HEK293 (cell line): ENCODE measurements around the gene SF3B3.

Source experiments
- CTCF ChIA-PET: fragments of 350-600 bp; formaldehyde crosslinking; extraction: SDS; loops from one replicate; lab custom pipeline; 2021; ENCODE audit warnings: antibody characterized with exemption; lab: Yijun Ruan, JAX
- POLR2A ChIA-PET: fragments of 300-600 bp; formaldehyde crosslinking; extraction: SDS; loops from one replicate; lab custom pipeline; 2020; ENCODE audit warnings: antibody characterized with exemption, inconsistent platforms; lab: Yijun Ruan, JAX
- H3K27ac ChIP-seq: fragments of 200-500 bp; sonication (Bioruptor generic); 2 replicates; pipeline ENCODE4 v1.5.1; 2014; ENCODE audit warnings: low read depth, low read length, control low read depth, inconsistent platforms; ENCODE audit errors: extremely low read depth
- H3K36me3 ChIP-seq, 2 experiments: fragments of 200-500 bp in 1 of 2; sonication (Bioruptor generic) in 1 of 2; 1 replicate in 1 of 2; 2 replicates in 1 of 2; pipeline ENCODE4 v1.5.1; 2014 to 2017; ENCODE audit warnings: inconsistent platforms in 2 of 2, low read length in 2 of 2; ENCODE audit not compliant: control insufficient read depth in 2 of 2, insufficient read depth in 1 of 2
- H3K4me1 ChIP-seq: fragments of 200-500 bp; sonication (Bioruptor generic); 2 replicates; pipeline ENCODE4 v1.5.1; 2014; ENCODE audit warnings: mild to moderate bottlenecking, low read length, inconsistent platforms; ENCODE audit not compliant: control insufficient read depth, insufficient read depth
- H3K4me3 ChIP-seq: 2 replicates; pipeline ENCODE4 v1.5.1; 2011; ENCODE audit warnings: low read depth, mild to moderate bottlenecking, control low read depth, low read length, moderate library complexity
- H3K9me3 ChIP-seq: fragments of 200-500 bp; sonication (Bioruptor generic); 2 replicates; pipeline ENCODE4 v1.5.1; 2014; ENCODE audit warnings: low read depth, low read length, inconsistent platforms; ENCODE audit not compliant: control insufficient read depth, insufficient read depth
- HIC1 ChIP-seq: fragments of 450-650 bp; formaldehyde crosslinking; IDR thresholded peaks from 2 replicates; pipeline ENCODE4 v1.5.1; 2016; ENCODE audit warnings: missing biosample characterization, missing genetic modification characterization
- OVOL3 ChIP-seq: fragments of 450-650 bp; formaldehyde crosslinking; IDR thresholded peaks from 2 replicates; pipeline ENCODE4 v1.5.1; 2016; ENCODE audit warnings: missing biosample characterization, missing genetic modification characterization
- REPIN1 ChIP-seq: fragments of 450-650 bp; formaldehyde crosslinking; IDR thresholded peaks from 2 replicates; pipeline ENCODE4 v1.5.1; 2017; ENCODE audit warnings: missing biosample characterization, missing genetic modification characterization, low read depth
- TSHZ1 ChIP-seq: fragments of 450-650 bp; formaldehyde crosslinking; IDR thresholded peaks from 2 replicates; pipeline ENCODE4 v1.5.1; 2016; ENCODE audit warnings: missing biosample characterization, missing genetic modification characterization, borderline replicate concordance
- WT1 ChIP-seq: fragments of 450-650 bp; formaldehyde crosslinking; IDR thresholded peaks from 2 replicates; pipeline ENCODE4 v1.5.1; 2016; ENCODE audit warnings: missing biosample characterization, missing genetic modification characterization
- ZBTB17 ChIP-seq: fragments of 450-650 bp; formaldehyde crosslinking; IDR thresholded peaks from 2 replicates; pipeline ENCODE4 v1.5.1; 2016; ENCODE audit warnings: missing biosample characterization, missing genetic modification characterization
- ZEB2 ChIP-seq: fragments of 450-650 bp; formaldehyde crosslinking; IDR thresholded peaks from 2 replicates; pipeline ENCODE4 v1.5.1; 2016; ENCODE audit warnings: missing biosample characterization, missing genetic modification characterization
- ZNF155 ChIP-seq: fragments of 450-650 bp; formaldehyde crosslinking; IDR thresholded peaks from 2 replicates; pipeline ENCODE4 v1.5.1; 2016; ENCODE audit warnings: missing biosample characterization, missing genetic modification characterization
- ZNF174 ChIP-seq: fragments of 450-650 bp; formaldehyde crosslinking; IDR thresholded peaks from 2 replicates; pipeline ENCODE4 v1.5.0; 2017; ENCODE audit warnings: missing biosample characterization, mild to moderate bottlenecking, missing genetic modification characterization
- ZNF19 ChIP-seq: fragments of 450-650 bp; formaldehyde crosslinking; IDR thresholded peaks from 2 replicates; pipeline ENCODE4; 2016; ENCODE audit warnings: missing biosample characterization, missing genetic modification characterization, low read depth
- ZNF221 ChIP-seq: fragments of 450-650 bp; formaldehyde crosslinking; IDR thresholded peaks from 2 replicates; pipeline ENCODE4 v1.5.1; 2017; ENCODE audit warnings: missing biosample characterization, missing genetic modification characterization, borderline replicate concordance
- ZNF248 ChIP-seq: fragments of 450-650 bp; formaldehyde crosslinking; IDR thresholded peaks from 2 replicates; pipeline ENCODE4 v1.5.1; 2017; ENCODE audit warnings: missing biosample characterization, missing genetic modification characterization
- ZNF266 ChIP-seq: fragments of 450-650 bp; formaldehyde crosslinking; IDR thresholded peaks from 2 replicates; pipeline ENCODE4 v1.5.1; 2016; ENCODE audit warnings: missing biosample characterization, missing genetic modification characterization, low read depth
- ZNF280D ChIP-seq: fragments of 450-650 bp; formaldehyde crosslinking; IDR thresholded peaks from 2 replicates; pipeline ENCODE4 v1.5.1; 2016; ENCODE audit warnings: missing biosample characterization, missing genetic modification characterization
- ZNF350 ChIP-seq: fragments of 450-650 bp; formaldehyde crosslinking; IDR thresholded peaks from 2 replicates; pipeline ENCODE4 v1.5.0; 2017; ENCODE audit warnings: missing biosample characterization, mild to moderate bottlenecking, missing genetic modification characterization
- ZNF354C ChIP-seq: fragments of 450-650 bp; formaldehyde crosslinking; IDR thresholded peaks from 2 replicates; pipeline ENCODE4 v1.5.1; 2016; ENCODE audit warnings: missing biosample characterization, missing genetic modification characterization, low read depth, borderline replicate concordance
- ZNF391 ChIP-seq: fragments of 450-650 bp; formaldehyde crosslinking; IDR thresholded peaks from 2 replicates; pipeline ENCODE4 v1.5.1; 2016; ENCODE audit warnings: low read depth, missing biosample characterization, missing genetic modification characterization, borderline replicate concordance
- ZNF449 ChIP-seq: fragments of 450-650 bp; formaldehyde crosslinking; IDR thresholded peaks from 2 replicates; pipeline ENCODE4 v1.5.1; 2017; ENCODE audit warnings: missing biosample characterization, mild to moderate bottlenecking, missing genetic modification characterization, moderate library complexity
- ZNF488 ChIP-seq: fragments of 450-650 bp; formaldehyde crosslinking; IDR thresholded peaks from 2 replicates; pipeline ENCODE4 v1.5.1; 2016; ENCODE audit warnings: missing biosample characterization, missing genetic modification characterization
- ZNF521 ChIP-seq: fragments of 450-650 bp; formaldehyde crosslinking; IDR thresholded peaks from 2 replicates; pipeline ENCODE4 v1.5.1; 2017; ENCODE audit warnings: missing biosample characterization, mild to moderate bottlenecking, missing genetic modification characterization
- ZNF623 ChIP-seq: fragments of 450-650 bp; formaldehyde crosslinking; IDR thresholded peaks from 2 replicates; pipeline ENCODE4 v1.5.1; 2016; ENCODE audit warnings: missing biosample characterization, missing genetic modification characterization
- ZNF776 ChIP-seq: fragments of 450-650 bp; formaldehyde crosslinking; IDR thresholded peaks from 2 replicates; pipeline ENCODE4 v1.5.0; 2017; ENCODE audit warnings: missing biosample characterization, missing genetic modification characterization, borderline replicate concordance

SF3B3 gene

GRCh38 chr16:70590722-70591415, 67.3 kb downstream of the SF3B3 start:
- ChIA-PET POLR2A (interaction anchor here (0.6 kb wide), 1 partner anchor 1129 kb away, joined by 6 read pairs; no protein-coding TSS in a partner anchor), CTCF (no interaction called here)
- Histone ChIP-seq H3K4me3 (no peak overlapping the region), H3K27ac (no peak overlapping the region), H3K9me3 (no peaks in the 10 kb centered on the region), H3K36me3 (no peaks in the 10 kb centered on the region), H3K4me1 (no peaks in the 10 kb centered on the region)
- TF ChIP-seq ZNF19 (tag by site-specific recombination) (no peak), ZNF174 (tag by site-specific recombination) (no peak), ZNF221 (tag by site-specific recombination) (no peak), HIC1 (no peak), OVOL3 (tag by site-specific recombination) (no peak), ZNF488 (tag by site-specific recombination) (no peak), ZNF248 (tag by site-specific recombination) (no peak), ZNF776 (tag by site-specific recombination) (no peak), ZNF623 (tag by site-specific recombination) (no peak), REPIN1 (no peak), ZBTB17 (tag by site-specific recombination) (no peak), ZNF354C (tag by site-specific recombination) (no peak), WT1 (tag by site-specific recombination) (no peak), TSHZ1 (no peak), ZEB2 (tag by site-specific recombination) (no peak), ZNF521 (tag by site-specific recombination) (no peak), ZNF350 (no peak), ZNF266 (tag by site-specific recombination) (no peak)

- Histone ChIP-seq H3K9me3 (no peaks in the 10 kb centered on the region), H3K4me1 (no peaks in the 10 kb centered on the region), H3K27ac (no peak overlapping the region), H3K4me3 (no peak overlapping the region), H3K36me3 (no peaks in the 10 kb centered on the region)
- ChIA-PET POLR2A (interaction anchor here (1.1 kb wide), 1 partner anchor 12 kb away, joined by 4 read pairs; no protein-coding TSS in a partner anchor), CTCF (no interaction called here)
- TF ChIP-seq ZNF449 (tag by site-specific recombination) = no peak
- no peak for TF ChIP-seq ZNF280D (tag by site-specific recombination)
- no peak for TF ChIP-seq ZNF155 (tag by site-specific recombination)
- TF ChIP-seq ZNF391 (tag by site-specific recombination) = no peak
Measured at GRCh38 chr16:70591615-70592014, 68.0 kb downstream of the SF3B3 start.
